Superior temporal gyrus (tissue), 1 donor: ENCODE results near the gene SLC34A2.
"Not testable (repeated sequence)": the region's sequence is repeated elsewhere in the genome, so short reads cannot be mapped to it uniquely, and the experiment has no call there.

ENCODE experiments used
- DNase-seq: peaks from one replicate; pipeline ENCODE4 v3.0.0-alpha.2; 2016; ENCODE audit errors: extremely low spot score

Gene SLC34A2, protein sequence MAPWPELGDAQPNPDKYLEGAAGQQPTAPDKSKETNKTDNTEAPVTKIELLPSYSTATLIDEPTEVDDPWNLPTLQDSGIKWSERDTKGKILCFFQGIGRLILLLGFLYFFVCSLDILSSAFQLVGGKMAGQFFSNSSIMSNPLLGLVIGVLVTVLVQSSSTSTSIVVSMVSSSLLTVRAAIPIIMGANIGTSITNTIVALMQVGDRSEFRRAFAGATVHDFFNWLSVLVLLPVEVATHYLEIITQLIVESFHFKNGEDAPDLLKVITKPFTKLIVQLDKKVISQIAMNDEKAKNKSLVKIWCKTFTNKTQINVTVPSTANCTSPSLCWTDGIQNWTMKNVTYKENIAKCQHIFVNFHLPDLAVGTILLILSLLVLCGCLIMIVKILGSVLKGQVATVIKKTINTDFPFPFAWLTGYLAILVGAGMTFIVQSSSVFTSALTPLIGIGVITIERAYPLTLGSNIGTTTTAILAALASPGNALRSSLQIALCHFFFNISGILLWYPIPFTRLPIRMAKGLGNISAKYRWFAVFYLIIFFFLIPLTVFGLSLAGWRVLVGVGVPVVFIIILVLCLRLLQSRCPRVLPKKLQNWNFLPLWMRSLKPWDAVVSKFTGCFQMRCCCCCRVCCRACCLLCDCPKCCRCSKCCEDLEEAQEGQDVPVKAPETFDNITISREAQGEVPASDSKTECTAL

GRCh38 chr4:25654971-25655963 is at the start of gene SLC34A2:
TSS of gene SLC34A2 (plus strand) at chr4:25655851. CDS start at chr4:25662501, 6,650 bp downstream.
- DNase-seq = no peak

DNA sequence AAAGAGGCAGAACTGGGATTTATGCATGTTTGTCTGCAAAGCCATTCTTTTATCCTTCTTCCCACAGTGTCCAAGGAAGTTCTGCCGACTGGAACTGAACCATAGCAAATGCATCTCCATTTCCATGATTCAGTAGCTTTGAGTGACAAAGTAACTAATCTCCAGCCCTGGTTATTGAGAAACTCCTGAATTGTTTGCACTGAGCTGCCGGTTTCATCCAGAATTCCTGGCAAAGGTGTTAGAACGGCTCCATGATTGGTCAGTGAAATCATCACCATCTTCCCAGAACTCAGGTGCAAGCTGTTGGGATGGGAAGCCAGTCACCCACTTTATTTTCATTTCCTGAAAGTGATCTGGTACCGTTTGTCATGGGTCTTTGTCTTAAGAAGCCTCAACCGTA is 47.0 kb upstream of the SLC34A2 start:
- no peak for DNase-seq

DNA sequence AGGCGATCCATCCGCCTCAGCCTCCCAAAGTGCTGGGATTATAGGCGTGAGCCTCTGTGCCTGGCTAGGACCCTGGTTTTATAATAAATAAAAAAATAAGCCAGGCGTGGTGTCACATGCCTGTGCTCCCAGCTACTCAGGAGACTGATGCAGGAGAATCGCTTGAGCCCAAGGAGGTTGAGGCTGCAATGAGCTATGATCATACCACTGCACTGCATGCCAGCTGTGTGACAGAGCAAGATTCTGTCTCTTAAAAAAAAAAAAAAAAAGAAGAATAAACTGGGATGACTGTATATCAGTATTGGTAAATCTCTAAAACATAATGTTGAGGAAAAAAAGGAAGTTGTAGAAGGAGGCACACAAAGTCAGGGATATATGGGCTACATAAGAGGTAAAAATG is 45.7 kb upstream of the SLC34A2 start:
- no peak for DNase-seq

GRCh38 chr4:25613613-25614012 is 42.0 kb upstream of the SLC34A2 start:
- not testable (repeated sequence) for DNase-seq

GRCh38 chr4:25614807-25615206 is 40.8 kb upstream of the SLC34A2 start:
- DNase-seq = no peak

- no peak for DNase-seq
Observed at GRCh38 chr4:25621027-25621930, 34.4 kb upstream of the SLC34A2 start.

- DNase-seq = no peak
Observed at GRCh38 chr4:25624616-25625015, 31.0 kb upstream of the SLC34A2 start.

DNA sequence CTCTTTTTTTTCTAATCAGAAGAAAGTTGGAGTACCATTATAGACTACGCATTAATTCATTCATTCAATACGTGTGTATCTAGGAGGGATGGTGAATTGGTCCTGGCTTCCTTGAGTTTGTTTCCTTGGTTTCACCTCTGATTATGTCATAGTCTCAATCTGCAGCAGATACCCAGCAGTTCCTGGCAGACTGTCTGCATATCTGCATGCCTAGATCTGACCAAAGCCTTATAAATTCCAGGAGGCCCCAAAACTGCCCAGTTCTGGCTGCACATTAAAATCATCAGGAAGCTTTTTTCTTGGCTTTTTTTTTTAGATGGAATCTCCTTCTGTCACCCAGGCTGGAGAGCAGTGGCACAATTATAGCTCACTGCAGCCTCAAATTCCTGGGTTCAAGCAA is 27.2 kb upstream of the SLC34A2 start:
- no peak for DNase-seq

DNA sequence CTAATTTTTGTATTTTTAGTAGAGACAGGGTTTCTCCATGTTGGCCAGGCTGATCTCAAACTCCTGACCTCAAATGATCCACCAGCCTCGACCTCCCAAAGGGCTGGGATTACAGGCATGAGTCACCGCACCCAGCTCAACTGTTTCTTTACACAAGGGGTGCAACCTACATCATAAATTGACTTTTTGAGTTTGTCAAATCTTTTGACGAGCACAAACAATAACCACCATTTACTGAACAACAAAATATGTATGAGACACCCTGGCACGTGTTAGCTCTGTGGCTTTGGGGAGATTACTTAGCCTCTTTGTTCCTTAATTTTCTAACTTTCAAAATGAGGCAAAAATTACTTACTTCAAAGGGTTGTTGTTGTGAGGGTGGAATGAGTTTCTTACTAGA is 23.5 kb upstream of the SLC34A2 start:
- DNase-seq = no peak

- no peak for DNase-seq
Observed at GRCh38 chr4:25633541-25633940, 22.1 kb upstream of the SLC34A2 start.

GRCh38 chr4:25635501-25635900 is 20.1 kb upstream of the SLC34A2 start:
- DNase-seq = no peak

DNA sequence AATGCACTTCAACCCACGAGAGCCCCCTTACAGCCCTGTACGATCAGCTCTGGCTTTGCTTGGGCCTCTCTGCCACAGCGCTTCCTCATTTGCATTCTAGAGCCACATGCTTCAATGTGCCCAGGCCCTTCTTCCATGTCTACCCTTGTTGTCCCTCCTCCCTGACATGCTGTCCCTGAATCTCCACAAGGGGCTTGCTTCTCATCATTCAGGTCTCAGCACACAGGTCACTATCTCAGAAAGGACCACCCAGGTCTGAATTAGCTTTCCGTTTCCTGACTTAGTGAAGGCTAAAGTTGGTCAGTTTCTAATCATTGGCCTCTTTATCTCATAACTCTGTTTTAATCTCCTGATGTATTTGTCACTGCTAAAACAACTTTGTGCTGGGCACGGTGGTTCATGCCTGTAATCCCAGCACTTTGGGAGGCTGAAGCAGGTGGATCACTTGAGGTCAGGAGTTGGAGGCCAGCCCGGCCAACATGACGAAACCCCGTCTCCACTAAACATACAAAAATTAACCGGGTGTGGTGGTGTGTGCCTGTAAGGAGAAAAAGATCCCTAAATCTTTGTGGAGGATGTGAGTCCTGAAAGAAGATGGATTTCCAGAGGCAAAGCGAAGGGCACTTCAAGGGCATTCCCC is 17.9 kb upstream of the SLC34A2 start:
- no peak for DNase-seq

GRCh38 chr4:25638221-25638601 is 17.4 kb upstream of the SLC34A2 start:
- DNase-seq = no peak

DNA sequence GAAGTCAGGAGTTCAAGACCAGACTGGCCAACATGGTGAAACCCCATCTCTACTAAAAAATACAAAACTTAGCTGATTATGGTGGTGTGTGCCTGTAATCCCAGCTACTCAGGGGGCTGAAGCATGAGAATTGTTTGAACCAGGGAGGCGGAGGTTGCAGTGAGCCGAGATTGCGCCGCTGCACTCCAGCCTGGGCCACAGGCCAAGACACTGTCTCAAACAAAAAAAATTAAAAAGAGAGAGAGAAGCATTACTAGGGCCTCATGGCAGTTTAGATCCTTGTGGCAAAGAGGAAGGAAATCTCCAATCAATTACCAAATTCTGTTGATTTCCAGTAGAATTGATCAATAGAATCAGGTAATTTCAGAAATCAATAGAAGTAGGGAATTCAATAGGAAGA is 16.8 kb upstream of the SLC34A2 start:
- no peak for DNase-seq

GRCh38 chr4:25650311-25650710 is 5.3 kb upstream of the SLC34A2 start:
- DNase-seq = no peak

GRCh38 chr4:25651682-25652081 is 4.0 kb upstream of the SLC34A2 start:
- DNase-seq = no peak

DNA sequence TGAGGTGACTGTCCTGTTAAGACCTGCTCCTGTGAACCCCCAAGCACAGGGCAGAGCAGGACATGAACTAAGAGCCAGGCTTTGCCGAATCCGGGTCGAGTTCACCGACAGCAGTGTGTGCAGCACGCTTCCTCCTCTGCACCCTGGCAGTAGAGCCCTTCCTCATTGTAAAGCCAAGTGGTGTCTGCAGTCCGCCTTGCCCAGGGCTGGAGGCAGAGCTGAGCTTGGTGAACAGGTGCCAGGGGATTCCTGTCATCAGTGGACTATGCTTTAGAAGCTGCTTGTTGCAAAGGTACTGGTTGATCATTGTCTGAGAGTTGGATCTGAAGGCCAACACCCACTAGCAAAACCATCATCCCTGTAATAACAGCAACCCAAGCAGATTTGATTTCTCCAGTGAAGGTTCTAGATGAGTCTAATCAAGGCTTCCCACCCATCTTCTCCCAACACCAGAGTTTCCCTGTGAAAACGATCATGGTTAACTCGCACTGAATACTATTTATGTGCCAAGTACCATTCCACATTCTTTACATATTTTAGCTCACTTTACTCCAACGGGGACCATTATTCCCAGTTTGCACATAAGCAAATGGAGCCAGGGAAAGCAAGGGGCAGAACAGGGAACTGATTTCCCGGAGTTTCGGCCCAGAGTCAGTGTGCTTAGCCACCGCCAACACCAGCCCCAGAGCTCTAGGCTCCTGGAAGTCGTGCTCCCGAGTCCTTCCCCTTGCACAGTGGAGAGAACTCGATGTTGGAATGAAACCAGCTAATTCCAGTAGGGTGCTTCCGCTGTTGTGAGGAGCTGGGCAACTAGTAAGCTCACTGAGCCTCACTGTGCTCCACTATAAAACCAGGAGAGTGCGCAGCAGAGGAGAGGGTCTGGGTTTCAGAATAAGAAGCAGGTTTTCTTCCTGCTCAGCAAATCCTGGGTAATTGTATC is 1.4 kb upstream of the SLC34A2 start:
- no peak for DNase-seq

GRCh38 chr4:25656031-25656430 is 380 bp downstream of the SLC34A2 start:
- DNase-seq = no peak

DNA sequence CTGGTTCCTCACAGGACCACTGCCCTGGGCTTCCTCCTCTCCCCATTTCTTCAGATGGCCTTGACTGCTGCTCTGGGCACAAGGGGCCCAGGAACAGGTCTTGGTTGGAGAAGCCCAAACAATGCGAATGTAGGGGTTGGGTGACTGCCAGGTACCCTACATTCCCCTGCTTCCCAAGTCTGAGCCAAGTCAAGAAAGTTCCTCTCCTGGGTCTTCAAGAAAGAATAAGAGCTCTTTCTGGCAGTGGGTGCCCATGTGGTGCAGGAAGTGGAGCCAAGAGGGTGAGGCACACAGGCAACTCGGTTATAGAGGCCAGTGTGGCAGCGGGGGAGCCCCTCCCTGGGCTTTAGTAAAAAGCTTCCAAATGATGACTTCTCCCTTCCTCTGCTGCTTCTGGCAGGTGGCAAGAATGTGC is 2.7 kb downstream of the SLC34A2 start:
- no peak for DNase-seq
